Measurements from ENCODE around the gene MOSPD2. TPM values are rescaled to one million over a fixed set of nuclear protein-coding genes. Genes with fewer than 3 reads are reported as not detected.

The MOSPD2 gene
- total and polyA plus RNA-seq, 3 donors from 2014 or later, result 6.0 to 14.9 (median 13.1) TPM

DNA sequence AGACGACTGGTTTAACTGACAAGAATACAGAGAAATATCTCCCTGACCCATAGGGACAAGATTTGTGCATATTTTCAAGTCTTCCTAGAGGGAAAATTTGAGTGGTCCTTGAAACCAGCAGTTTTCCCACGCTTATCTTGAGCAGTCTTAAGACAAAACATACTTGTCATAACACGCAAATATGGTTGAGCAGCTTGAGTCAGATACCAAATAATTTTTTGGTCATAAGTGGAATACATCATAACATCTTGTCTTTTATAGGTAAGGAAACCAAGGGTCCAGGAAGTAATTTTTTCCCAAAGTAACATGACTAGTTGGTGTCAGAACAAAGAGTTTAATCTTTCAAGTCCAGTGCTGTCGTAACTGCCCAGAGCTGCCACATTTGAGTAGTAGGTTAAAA, 50.5 kb downstream of the MOSPD2 start:
- Histone ChIP-seq H3K27me3 (no peaks in the 10 kb centered on the region), H3K36me3 (ENCODE audit: low read depth, missing control alignments) (no peaks in the 10 kb centered on the region), H3K4me3 (no peak overlapping the region), H3K27ac (no peak overlapping the region), H3K4me1 (no peaks in the 10 kb centered on the region), H3K9me3 (no peaks in the 10 kb centered on the region)
- no peak for DNase-seq
- 79 to 86% methylated on average over 4 of the region's 4 CpGs for WGBS, 2 donors
- TF ChIP-seq POLR2A (IDR thresholded peaks at IDR 0.05), result no peak
- TF ChIP-seq, protein P1, sequence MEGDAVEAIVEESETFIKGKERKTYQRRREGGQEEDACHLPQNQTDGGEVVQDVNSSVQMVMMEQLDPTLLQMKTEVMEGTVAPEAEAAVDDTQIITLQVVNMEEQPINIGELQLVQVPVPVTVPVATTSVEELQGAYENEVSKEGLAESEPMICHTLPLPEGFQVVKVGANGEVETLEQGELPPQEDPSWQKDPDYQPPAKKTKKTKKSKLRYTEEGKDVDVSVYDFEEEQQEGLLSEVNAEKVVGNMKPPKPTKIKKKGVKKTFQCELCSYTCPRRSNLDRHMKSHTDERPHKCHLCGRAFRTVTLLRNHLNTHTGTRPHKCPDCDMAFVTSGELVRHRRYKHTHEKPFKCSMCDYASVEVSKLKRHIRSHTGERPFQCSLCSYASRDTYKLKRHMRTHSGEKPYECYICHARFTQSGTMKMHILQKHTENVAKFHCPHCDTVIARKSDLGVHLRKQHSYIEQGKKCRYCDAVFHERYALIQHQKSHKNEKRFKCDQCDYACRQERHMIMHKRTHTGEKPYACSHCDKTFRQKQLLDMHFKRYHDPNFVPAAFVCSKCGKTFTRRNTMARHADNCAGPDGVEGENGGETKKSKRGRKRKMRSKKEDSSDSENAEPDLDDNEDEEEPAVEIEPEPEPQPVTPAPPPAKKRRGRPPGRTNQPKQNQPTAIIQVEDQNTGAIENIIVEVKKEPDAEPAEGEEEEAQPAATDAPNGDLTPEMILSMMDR (IDR thresholded peaks at IDR 0.05), result no peak
- intact Hi-C loops (cut with DNase I; ENCODE audit: low total_unique reads), result no loop called here

DNA sequence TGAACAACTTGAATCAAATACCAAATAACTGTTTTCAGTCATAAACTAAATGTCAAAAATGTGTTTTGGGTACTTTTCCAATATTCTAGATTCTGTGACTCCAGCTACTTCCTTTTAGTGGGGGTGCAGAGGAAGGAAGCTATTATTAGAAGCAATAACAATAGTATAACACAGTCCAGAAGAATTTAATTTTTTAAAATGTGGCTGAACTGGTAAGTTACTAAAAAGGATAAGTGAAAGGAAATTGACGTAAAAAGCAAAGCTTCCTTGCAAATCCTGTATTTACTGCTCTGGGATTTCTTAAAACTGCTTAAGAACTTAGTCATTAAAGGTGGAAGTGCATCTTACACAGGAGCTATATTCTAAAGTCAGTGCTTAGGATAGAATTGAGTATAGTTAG, 53.2 kb downstream of the MOSPD2 start:
- no peaks in the 10 kb centered on the region for H3K27me3 ChIP-seq
- WGBS, 2 donors, result 35 to 60% methylated on average over 1 of the region's 1 CpG
- H3K4me3 ChIP-seq, result no peak overlapping the region
- no peak for DNase-seq
- H3K27ac ChIP-seq, result no peak overlapping the region
- intact Hi-C loops (cut with DNase I; ENCODE audit: low total_unique reads), result no loop called here
- H3K4me1 ChIP-seq, result no peaks in the 10 kb centered on the region
- H3K36me3 ChIP-seq (ENCODE audit: low read depth, missing control alignments), result no peaks in the 10 kb centered on the region
- H3K9me3 ChIP-seq, result no peaks in the 10 kb centered on the region
- TF ChIP-seq, protein P1 (IDR thresholded peaks at IDR 0.05), result no peak
- no peak for TF ChIP-seq POLR2A (IDR thresholded peaks at IDR 0.05)

DNA sequence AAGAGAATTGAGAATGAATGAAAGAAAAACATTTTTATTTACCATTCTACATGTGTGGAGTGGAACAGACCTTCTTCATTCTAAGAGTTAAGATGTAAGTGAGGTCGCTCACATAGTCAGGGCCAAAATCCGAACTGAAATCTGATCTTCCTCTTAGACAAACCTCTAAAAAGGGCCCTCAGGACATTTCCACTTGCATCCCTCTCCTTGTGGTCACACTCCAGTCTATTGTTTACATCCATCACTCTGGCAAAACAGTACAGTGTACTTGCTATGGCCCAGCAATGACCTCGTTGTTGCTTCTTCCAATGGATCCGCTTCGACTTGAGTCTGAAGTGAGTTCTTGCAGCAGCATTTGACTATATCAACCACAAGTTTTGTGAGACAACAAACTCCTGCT, 54.2 kb downstream of the MOSPD2 start:
- DNase-seq, result no peak
- Histone ChIP-seq H3K27ac (no peak overlapping the region), H3K36me3 (ENCODE audit: low read depth, missing control alignments) (no peaks in the 10 kb centered on the region), H3K9me3 (no peaks in the 10 kb centered on the region), H3K27me3 (no peaks in the 10 kb centered on the region), H3K4me1 (no peaks in the 10 kb centered on the region), H3K4me3 (no peak overlapping the region)
- intact Hi-C loops (cut with DNase I; ENCODE audit: low total_unique reads), result no loop called here
- TF ChIP-seq, protein P1 (IDR thresholded peaks at IDR 0.05), result no peak
- TF ChIP-seq POLR2A (IDR thresholded peaks at IDR 0.05), result no peak
- 75 to 79% methylated on average over 5 of the region's 5 CpGs for whole genome bisulfite sequencing, 2 donors

DNA sequence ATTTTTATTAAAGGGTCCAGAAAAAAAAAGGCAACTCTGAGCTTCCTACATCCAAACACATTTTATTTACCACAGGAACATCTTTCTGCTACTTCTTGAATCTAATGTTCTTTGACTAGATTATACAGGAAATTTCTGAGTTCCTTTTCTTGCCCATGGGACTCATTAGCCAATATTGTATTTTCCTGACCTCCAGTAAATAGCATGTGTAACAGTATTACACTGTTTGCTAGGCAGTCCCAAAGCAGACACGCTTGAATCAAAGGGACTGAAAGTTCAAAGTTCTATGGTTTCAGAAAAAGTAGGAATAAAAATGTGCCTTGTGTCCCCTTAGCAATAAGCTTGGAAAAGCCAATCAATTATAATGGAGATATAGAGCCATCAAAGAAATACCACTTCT, 57.4 kb downstream of the MOSPD2 start:
- no peaks in the 10 kb centered on the region for H3K4me1 ChIP-seq
- no peaks in the 10 kb centered on the region for H3K36me3 ChIP-seq (ENCODE audit: low read depth, missing control alignments)
- no peak for DNase-seq
- intact Hi-C loops (cut with DNase I; ENCODE audit: low total_unique reads), result no loop called here
- 57 to 58% methylated on average over 1 of the region's 1 CpG for WGBS, 2 donors
- no peak for TF ChIP-seq POLR2A (IDR thresholded peaks at IDR 0.05)
- TF ChIP-seq, protein P1 (IDR thresholded peaks at IDR 0.05), result no peak
- no peak overlapping the region for H3K4me3 ChIP-seq
- no peaks in the 10 kb centered on the region for H3K9me3 ChIP-seq
- H3K27me3 ChIP-seq, result no peaks in the 10 kb centered on the region
- H3K27ac ChIP-seq, result no peak overlapping the region

DNA sequence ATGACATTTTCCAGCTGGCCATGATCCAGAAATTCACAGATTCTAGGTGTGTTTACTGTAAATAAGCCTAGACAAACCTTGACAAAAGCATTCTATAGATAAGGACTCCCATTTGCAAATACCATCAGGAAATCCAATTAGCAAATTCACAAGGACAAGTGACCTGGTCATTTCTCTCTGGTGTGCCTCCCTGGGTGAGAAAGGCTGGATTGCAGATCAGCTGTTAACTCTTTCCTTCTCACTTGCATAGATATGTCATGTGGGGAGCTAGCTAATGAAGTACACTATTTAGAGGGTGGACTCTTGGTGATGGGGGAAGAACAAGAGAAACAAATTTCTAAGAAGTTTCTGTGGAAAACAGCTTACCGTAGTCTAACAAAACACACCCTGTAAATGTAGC, 58.9 kb downstream of the MOSPD2 start:
- TF ChIP-seq, protein P1 (IDR thresholded peaks at IDR 0.05), result no peak
- no peak for TF ChIP-seq POLR2A (IDR thresholded peaks at IDR 0.05)
- 64 to 95% methylated on average over 1 of the region's 1 CpG for WGBS, 2 donors
- H3K4me1 ChIP-seq, result no peaks in the 10 kb centered on the region
- DNase-seq, result no peak
- no peaks in the 10 kb centered on the region for H3K36me3 ChIP-seq (ENCODE audit: low read depth, missing control alignments)
- intact Hi-C loops (cut with DNase I; ENCODE audit: low total_unique reads), result no loop called here
- H3K4me3 ChIP-seq, result no peak overlapping the region
- H3K27ac ChIP-seq, result no peak overlapping the region
- H3K9me3 ChIP-seq, result no peaks in the 10 kb centered on the region
- no peaks in the 10 kb centered on the region for H3K27me3 ChIP-seq
